22Rv1 (cell line): ENCODE data around the gene SCUBE1.

ENCODE experiments used
- CTCF ChIP-seq: fragments of 450-650 bp; IDR thresholded peaks from 2 replicates; pipeline ENCODE4 v1.5.1; 2017; ENCODE audit warnings: mild to moderate bottlenecking
- ZFX ChIP-seq: fragments of 450-650 bp; IDR thresholded peaks from 2 replicates; pipeline ENCODE4 v1.6.1; 2017; ENCODE audit warnings: antibody characterized with exemption, borderline replicate concordance

- TF ChIP-seq CTCF (no peak), ZFX (no peak)
Observed at GRCh38 chr22:43391306-43391705, 48.1 kb upstream of the SCUBE1 start.
